ENCODE results near the gene IGF2.

GRCh38 chr11:2135648-2136201 is 3.5 kb downstream of the IGF2 start:
- TF ChIP-seq CTCF (IDR thresholded peaks at IDR 0.05) (no peak), MAX (CRISPR knock-in tag; IDR thresholded peaks at IDR 0.05) (no peak), ATF1 (CRISPR knock-in tag; IDR thresholded peaks at IDR 0.05) (no peak), AR (CRISPR knock-in tag; IDR thresholded peaks at IDR 0.05) (no peak), CBFB (CRISPR knock-in tag; IDR thresholded peaks at IDR 0.05; ENCODE audit: low read depth) (no peak), ZNF396 (CRISPR knock-in tag; IDR thresholded peaks at IDR 0.05; ENCODE audit: borderline replicate concordance) (no peak), EMX1 (CRISPR knock-in tag; IDR thresholded peaks at IDR 0.05) (no peak), SOX15 (CRISPR knock-in tag; IDR thresholded peaks at IDR 0.05) (no peak), USF2 (CRISPR knock-in tag; IDR thresholded peaks at IDR 0.05) (no peak), PREB (CRISPR knock-in tag; IDR thresholded peaks at IDR 0.05; ENCODE audit: borderline replicate concordance) (no peak)
